Neural progenitor cell (in vitro differentiated cells): ENCODE results near the gene NAT8L. TPM values are rescaled to one million over a fixed set of nuclear protein-coding genes. Genes with fewer than 3 reads are reported as not detected.

Experiments used
- DNase-seq: peaks from one replicate; pipeline ENCODE4 v3.0.0-alpha.2; 2016; ENCODE audit warnings: low spot score
- H2AFZ ChIP-seq: fragments of 200-600 bp; sonication (generic); replicated peaks from 2 replicates; pipeline ENCODE4 v1.6.1; 2016; ENCODE audit warnings: antibody characterized with exemption
- H3F3A ChIP-seq: fragments of 200-600 bp; sonication (generic); 2 replicates; pipeline ENCODE4 v1.6.1; 2016; ENCODE audit warnings: antibody characterized with exemption, low read depth
- H3K27ac ChIP-seq: fragments of 200-600 bp; sonication (generic); 2 replicates; pipeline ENCODE4 v1.5.1; 2016; ENCODE audit warnings: mild to moderate bottlenecking
- H3K27me3 ChIP-seq: fragments of 200-600 bp; sonication (generic); 2 replicates; pipeline ENCODE4 v1.6.1; 2016; ENCODE audit warnings: mild to moderate bottlenecking, moderate library complexity
- H3K36me3 ChIP-seq: fragments of 200-600 bp; sonication (generic); 2 replicates; pipeline ENCODE4 v1.5.1; 2016
- H3K4me1 ChIP-seq: fragments of 200-600 bp; sonication (generic); 2 replicates; pipeline ENCODE4 v1.6.1; 2016; ENCODE audit warnings: mixed run types
- H3K4me2 ChIP-seq: fragments of 200-600 bp; sonication (generic); 2 replicates; pipeline ENCODE4 v1.6.1; 2016
- H3K4me3 ChIP-seq: fragments of 200-600 bp; sonication (generic); 2 replicates; pipeline ENCODE4 v1.5.1; 2016
- H3K79me2 ChIP-seq: fragments of 200-600 bp; sonication (generic); 2 replicates; pipeline ENCODE4 v1.6.1; 2016; ENCODE audit warnings: low read depth
- H3K9ac ChIP-seq: fragments of 200-600 bp; sonication (generic); 2 replicates; pipeline ENCODE4 v1.6.1; 2016
- H3K9me3 ChIP-seq: fragments of 200-600 bp; sonication (generic); 2 replicates; pipeline ENCODE4 v1.5.1; 2016; ENCODE audit warnings: low read depth
- H4K20me1 ChIP-seq: fragments of 200-600 bp; sonication (generic); 2 replicates; pipeline ENCODE4 v1.6.1; 2016; ENCODE audit warnings: low read depth
- H3K27ac Mint-ChIP-seq: 3 replicates; pipeline ENCODE4 v1.8.0; 2021; ENCODE audit warnings: mixed read lengths
- H3K27me3 Mint-ChIP-seq: 2 replicates; pipeline ENCODE4 v1.8.0; 2022; ENCODE audit warnings: low read depth, mild to moderate bottlenecking, inconsistent platforms, moderate library complexity, mixed read lengths; ENCODE audit not compliant: insufficient read depth
- H3K36me3 Mint-ChIP-seq: 3 replicates; pipeline ENCODE4 v1.8.0; 2021; ENCODE audit warnings: mixed read lengths
- H3K4me1 Mint-ChIP-seq: 3 replicates; pipeline ENCODE4 v1.8.0; 2021; ENCODE audit warnings: mixed read lengths
- H3K4me3 Mint-ChIP-seq: 3 replicates; pipeline ENCODE4 v1.8.0; 2021; ENCODE audit warnings: mild to moderate bottlenecking, moderate library complexity, mixed read lengths
- H3K9me3 Mint-ChIP-seq: 3 replicates; pipeline ENCODE4 v1.8.0; 2020; ENCODE audit warnings: mixed read lengths
- EZH2 ChIP-seq: fragments of 200-600 bp; sonication (generic); IDR thresholded peaks from 2 replicates; pipeline ENCODE4 v1.6.1; 2017; ENCODE audit warnings: antibody characterized with exemption, mild to moderate bottlenecking, moderate library complexity
- EZH2phosphoT487 ChIP-seq: fragments of 200-600 bp; sonication (generic); IDR thresholded peaks from 2 replicates; pipeline ENCODE4 v1.6.1; 2017; ENCODE audit warnings: antibody characterized with exemption
- total RNA-seq: library from RNA; depleted of rRNA; stranded (reverse); fragments of >200 nt; gene quantifications from 2 replicates; pipeline ENCODE4 v1.2.3, GENCODE V29; 2015; ENCODE audit warnings: low replicate concordance
- TF ChIP-seq, protein P1 (sequence below): fragments of 200-600 bp; sonication (generic); IDR thresholded peaks from 2 replicates; pipeline ENCODE4 v1.5.1; 2017; ENCODE audit warnings: antibody characterized with exemption, mild to moderate bottlenecking

NAT8L gene
- total RNA-seq, 1 donor from 2014 or later: 0.62 TPM

DNA sequence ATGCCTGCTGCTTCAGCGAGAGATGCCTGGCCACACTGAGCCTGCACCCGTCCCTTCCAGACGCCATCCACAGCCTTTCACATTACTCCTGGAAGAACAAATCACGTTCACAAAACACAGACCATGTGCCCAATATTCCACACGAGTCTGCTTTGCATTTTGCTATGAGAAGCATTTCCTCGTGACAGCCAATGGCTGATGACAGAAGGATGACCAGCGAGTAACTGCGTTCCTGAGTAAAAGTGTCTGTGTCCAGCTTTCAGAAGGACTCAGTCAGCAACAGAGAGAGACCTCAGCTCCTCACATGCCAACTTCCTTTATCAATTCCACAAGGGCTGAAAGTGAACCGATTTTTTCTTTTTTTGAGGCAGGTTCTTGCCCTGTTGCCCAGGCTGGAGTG lies 19.5 kb downstream of the NAT8L start:
- Mint-ChIP-seq H3K27me3 (peaks cover 11% of the 10 kb centered on the region), H3K9me3 (no peaks in the 10 kb centered on the region), H3K4me1 (peaks cover 19% of the 10 kb centered on the region), H3K36me3 (no peaks in the 10 kb centered on the region), H3K27ac (peak overlapping the region; percentile 41), H3K4me3 (no peak overlapping the region)
- H3K4me1 ChIP-seq: no peaks in the 10 kb centered on the region
- no peak overlapping the region for H2AFZ ChIP-seq
- H3K4me3 ChIP-seq: no peak overlapping the region
- no peaks in the 10 kb centered on the region for H3K79me2 ChIP-seq
- H3K27ac ChIP-seq: no peak overlapping the region
- H3F3A ChIP-seq: no peaks in the 10 kb centered on the region
- H3K9ac ChIP-seq: no peak overlapping the region
- H4K20me1 ChIP-seq: no peaks in the 10 kb centered on the region
- TF ChIP-seq EZH2 (no peak), EZH2phosphoT487 (no peak)
- TF ChIP-seq, protein P1, sequence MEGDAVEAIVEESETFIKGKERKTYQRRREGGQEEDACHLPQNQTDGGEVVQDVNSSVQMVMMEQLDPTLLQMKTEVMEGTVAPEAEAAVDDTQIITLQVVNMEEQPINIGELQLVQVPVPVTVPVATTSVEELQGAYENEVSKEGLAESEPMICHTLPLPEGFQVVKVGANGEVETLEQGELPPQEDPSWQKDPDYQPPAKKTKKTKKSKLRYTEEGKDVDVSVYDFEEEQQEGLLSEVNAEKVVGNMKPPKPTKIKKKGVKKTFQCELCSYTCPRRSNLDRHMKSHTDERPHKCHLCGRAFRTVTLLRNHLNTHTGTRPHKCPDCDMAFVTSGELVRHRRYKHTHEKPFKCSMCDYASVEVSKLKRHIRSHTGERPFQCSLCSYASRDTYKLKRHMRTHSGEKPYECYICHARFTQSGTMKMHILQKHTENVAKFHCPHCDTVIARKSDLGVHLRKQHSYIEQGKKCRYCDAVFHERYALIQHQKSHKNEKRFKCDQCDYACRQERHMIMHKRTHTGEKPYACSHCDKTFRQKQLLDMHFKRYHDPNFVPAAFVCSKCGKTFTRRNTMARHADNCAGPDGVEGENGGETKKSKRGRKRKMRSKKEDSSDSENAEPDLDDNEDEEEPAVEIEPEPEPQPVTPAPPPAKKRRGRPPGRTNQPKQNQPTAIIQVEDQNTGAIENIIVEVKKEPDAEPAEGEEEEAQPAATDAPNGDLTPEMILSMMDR: no peak
- DNase-seq: no peak
- no peaks in the 10 kb centered on the region for H3K36me3 ChIP-seq
- no peaks in the 10 kb centered on the region for H3K27me3 ChIP-seq
- H3K9me3 ChIP-seq: no peaks in the 10 kb centered on the region
- no peak overlapping the region for H3K4me2 ChIP-seq

DNA sequence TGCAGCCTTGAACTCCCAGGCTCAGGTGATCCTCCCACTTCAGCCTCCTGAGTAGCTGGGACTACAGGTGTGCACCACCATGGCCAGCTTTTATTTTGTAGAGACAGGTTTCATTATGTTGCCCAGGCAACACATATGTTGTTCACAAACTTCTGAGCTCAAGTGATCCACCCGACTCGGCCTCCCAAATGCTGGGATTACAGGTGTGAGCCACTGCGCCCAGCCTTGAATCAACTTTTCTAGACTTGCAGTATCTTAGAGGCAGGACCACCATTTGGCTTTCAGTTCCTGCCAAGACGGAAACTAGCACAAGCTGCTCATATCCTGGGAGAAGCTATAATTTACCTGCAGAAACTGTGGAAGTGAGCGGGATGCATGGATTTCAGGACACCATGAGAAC lies 19.9 kb downstream of the NAT8L start:
- no peaks in the 10 kb centered on the region for H3K9me3 Mint-ChIP-seq
- Histone ChIP-seq H2AFZ (no peak overlapping the region), H3K27ac (no peak overlapping the region), H3K4me2 (no peak overlapping the region), H3K27me3 (no peaks in the 10 kb centered on the region), H3K36me3 (no peaks in the 10 kb centered on the region), H4K20me1 (no peaks in the 10 kb centered on the region), H3F3A (no peaks in the 10 kb centered on the region), H3K4me3 (no peak overlapping the region), H3K79me2 (no peaks in the 10 kb centered on the region), H3K4me1 (no peaks in the 10 kb centered on the region), H3K9ac (no peak overlapping the region), H3K9me3 (no peaks in the 10 kb centered on the region)
- TF ChIP-seq, protein P1: no peak
- TF ChIP-seq EZH2 (no peak), EZH2phosphoT487 (no peak)
- peaks cover 11% of the 10 kb centered on the region for H3K27me3 Mint-ChIP-seq
- peaks cover 20% of the 10 kb centered on the region for H3K4me1 Mint-ChIP-seq
- no peaks in the 10 kb centered on the region for H3K36me3 Mint-ChIP-seq
- no peak for DNase-seq
- no peak overlapping the region for H3K27ac Mint-ChIP-seq
- H3K4me3 Mint-ChIP-seq: no peak overlapping the region

DNA sequence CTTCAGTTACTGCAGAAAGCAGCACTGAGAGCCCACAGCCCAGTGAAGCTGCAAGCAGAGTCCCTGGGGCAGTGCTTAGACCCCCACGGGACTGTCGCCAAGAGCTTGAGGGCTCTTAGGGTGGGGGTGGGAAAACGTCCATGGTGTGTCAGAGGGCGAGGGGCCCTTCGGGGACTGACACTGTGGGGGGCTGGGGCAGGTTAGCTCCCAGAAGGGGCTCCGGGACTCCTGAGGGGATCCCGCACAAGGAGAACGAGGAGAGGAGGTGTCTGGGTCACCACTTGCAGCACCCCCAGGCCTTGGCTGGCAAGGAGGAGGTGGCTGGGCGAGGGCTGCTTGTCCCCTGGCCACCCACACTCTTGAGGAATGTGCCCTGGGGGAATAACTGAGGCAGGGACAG lies 20.8 kb downstream of the NAT8L start:
- no peaks in the 10 kb centered on the region for H3K27me3 ChIP-seq
- Mint-ChIP-seq H3K9me3 (no peaks in the 10 kb centered on the region), H3K4me3 (no peak overlapping the region), H3K27me3 (peaks cover 11% of the 10 kb centered on the region), H3K36me3 (no peaks in the 10 kb centered on the region), H3K4me1 (peaks cover 25% of the 10 kb centered on the region), H3K27ac (no peak overlapping the region)
- no peak overlapping the region for H3K4me3 ChIP-seq
- no peak for DNase-seq
- no peaks in the 10 kb centered on the region for H3K36me3 ChIP-seq
- H4K20me1 ChIP-seq: no peaks in the 10 kb centered on the region
- H3K27ac ChIP-seq: no peak overlapping the region
- H3K9me3 ChIP-seq: no peaks in the 10 kb centered on the region
- H3K4me1 ChIP-seq: no peaks in the 10 kb centered on the region
- H3F3A ChIP-seq: no peaks in the 10 kb centered on the region
- TF ChIP-seq EZH2phosphoT487 (no peak), EZH2 (no peak)
- TF ChIP-seq, protein P1: no peak
- no peaks in the 10 kb centered on the region for H3K79me2 ChIP-seq
- no peak overlapping the region for H3K9ac ChIP-seq
- no peak overlapping the region for H3K4me2 ChIP-seq
- H2AFZ ChIP-seq: no peak overlapping the region
